Medulla oblongata (tissue), 1 donor: Measurements from ENCODE around the gene RNF144A.
"Not testable (repeated sequence)": the region's sequence is repeated elsewhere in the genome, so short reads cannot be mapped to it uniquely, and the experiment has no call there.

Source experiments
- DNase-seq: peaks from one replicate; pipeline ENCODE4 v3.0.0-alpha.2; 2015; ENCODE audit errors: extremely low spot score

The RNF144A gene, protein sequence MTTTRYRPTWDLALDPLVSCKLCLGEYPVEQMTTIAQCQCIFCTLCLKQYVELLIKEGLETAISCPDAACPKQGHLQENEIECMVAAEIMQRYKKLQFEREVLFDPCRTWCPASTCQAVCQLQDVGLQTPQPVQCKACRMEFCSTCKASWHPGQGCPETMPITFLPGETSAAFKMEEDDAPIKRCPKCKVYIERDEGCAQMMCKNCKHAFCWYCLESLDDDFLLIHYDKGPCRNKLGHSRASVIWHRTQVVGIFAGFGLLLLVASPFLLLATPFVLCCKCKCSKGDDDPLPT

DNA sequence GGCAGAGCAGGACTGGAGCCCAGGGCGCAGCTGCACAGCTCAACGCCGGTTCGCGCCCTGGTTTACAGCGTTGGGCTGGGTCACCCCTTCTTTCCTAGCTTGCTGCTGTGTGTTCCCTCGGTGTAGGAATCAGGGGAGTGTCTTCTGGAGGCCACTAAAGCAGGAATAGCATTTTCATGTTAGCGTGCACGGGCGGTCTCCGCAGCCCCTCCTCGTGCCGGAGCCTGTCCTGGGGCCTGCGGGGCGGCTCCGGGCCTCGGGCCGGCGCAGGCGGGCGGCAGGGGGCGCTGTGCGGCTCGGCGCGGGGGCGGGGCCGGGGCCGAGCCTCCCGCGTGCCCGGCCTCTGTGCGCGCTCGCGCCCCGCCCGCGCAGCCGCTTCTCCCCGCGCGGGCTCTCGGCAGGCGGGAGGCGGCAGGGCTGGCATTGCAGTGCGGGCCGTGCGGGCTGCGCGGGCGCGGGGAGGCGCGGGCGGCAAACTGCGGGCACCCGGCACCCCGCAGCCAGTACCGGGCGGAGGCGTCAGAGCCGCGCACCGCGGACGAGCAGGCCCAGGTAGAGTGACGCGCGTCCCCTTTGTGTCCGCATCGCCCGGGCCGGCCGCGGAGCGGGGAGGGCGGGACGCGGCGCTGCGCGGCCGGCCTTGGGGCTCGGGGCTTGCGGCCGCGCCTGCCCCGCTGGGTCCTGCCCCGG, at the start of gene RNF144A:
TSS of gene RNF144A (plus strand) at position 342 of the 690 bp plus-strand sequence. CDS start 79,515 bp downstream, outside the sequence.
- DNase-seq = peak; percentile 76

DNA sequence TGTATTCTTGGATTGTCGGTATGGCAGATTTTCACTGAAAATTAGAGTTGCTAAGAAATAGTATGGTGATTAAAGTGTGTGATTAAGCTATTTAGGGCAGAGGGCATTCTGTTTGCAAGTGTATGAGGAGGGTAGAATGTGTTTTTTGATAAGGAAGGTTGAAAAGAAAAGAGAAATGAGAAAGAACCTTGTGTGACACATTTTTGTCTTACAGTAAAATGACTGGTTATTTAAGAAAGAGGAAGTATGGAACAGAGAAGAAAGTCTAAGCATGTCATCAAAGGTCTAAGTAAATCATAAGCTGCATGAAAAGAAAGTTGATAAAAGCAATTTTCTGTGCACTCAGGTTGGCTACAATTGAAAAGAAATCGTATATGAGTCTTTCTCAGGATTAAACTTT, 44.8 kb upstream of the RNF144A start:
- no peak for DNase-seq

DNA sequence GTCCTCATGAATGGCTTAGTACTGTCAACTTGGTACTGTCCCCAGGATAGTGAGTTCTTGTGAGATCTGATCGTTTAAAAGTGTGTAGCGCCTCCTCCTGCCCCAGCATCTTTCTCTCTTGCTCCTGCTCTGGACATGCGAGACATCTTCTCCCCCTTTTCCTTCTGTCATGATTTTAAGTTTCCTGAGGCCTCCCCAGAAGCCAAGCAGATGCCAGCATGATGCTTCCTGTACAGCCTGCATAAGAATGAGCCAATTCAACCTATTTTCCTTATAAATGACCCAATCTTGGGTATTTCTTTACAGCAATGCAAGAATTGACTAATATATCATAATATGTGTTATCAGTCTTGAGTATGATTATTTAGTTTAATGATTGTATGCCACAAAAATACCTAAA, 43.2 kb upstream of the RNF144A start:
- DNase-seq = no peak

DNA sequence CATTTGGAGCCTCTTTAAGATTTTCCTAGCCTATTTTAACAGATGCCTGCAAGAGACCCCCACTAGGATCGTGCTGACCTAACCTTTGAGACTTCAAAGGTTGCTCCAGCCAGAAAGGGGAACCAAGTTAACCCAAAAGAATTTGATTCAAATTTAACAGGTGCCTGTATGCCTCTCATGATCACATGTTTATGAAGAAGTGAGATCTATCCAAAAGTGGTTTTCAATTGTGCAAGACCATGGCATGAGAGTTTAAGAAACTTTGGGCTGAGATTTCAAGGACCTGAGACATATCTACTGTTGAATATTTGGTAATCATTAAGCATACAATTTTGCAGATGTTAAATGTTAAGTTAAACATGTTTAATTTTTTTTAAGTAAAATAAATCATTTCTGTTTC, 40.9 kb upstream of the RNF144A start:
- DNase-seq = no peak

GRCh38 chr2:6877402-6878304, 39.6 kb upstream of the RNF144A start, which contains the start of gene RSAD2:
Gene RSAD2 (plus strand): TSS chr2:6877777. CDS start chr2:6877801, 24 bp downstream.
- peak; percentile 74 for DNase-seq

DNA sequence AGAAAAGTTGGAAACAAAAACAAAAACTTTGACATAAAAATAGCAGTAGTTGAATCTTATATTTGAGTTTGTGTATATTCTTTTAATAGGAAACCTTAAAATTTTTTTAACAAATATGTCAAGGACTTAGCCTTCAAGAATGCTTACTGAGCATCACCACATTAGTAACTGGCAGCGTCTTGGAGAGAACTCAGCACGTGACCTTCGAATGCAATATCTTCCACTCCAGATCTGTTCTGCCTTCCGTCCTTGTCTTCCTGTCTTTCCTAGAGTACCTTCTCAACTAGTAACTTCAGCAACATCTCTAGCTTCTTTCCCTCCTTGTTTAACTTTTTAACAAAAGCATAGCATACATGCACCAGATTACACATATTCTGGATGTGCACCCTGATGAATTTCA, 38.7 kb upstream of the RNF144A start:
- no peak for DNase-seq

DNA sequence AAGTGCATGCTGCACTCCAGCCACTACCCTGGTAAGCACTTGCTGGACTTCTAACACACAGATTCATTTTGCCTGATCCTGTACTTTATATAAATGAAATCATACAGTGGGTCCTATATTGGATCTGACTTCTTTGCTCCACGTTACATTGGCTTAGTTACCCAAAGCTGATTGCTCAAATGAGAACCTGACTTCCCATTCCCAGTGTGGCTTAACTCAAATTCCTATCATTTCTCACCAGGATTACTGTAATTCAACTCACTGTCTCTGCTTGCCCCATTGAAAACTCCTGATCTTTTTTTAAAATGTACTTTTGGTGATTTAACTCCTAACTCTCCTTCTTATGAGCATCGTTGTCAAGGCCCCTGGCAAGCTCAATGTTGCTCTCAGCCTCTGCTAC, 38.2 kb upstream of the RNF144A start:
- no peak for DNase-seq

DNA sequence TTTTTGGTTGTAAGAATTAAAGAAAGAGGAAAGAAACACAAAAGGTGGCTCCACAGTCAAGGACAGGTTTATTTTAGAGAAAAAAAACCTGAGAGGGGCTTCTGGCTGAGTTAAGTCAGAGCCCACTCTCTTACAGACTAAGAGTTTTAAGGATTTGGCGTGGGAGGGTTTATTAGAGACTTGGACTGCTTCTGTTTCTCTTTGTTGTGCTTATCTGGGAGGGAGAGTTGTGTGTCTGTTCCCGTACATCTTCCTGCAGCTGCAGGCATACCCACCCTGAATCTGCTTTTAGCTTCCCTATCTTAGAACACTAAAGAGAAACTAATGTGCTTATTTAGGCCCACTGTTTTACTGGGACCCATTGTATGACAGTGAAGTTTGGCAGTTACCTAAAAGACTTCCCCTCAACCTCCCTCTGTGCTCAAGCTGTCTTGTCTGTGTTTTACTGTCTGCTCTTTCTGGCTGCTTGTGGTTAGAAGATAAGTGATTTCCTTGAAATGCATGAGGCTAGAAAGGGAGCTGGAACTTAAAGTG, 36.9 kb upstream of the RNF144A start:
- DNase-seq = no peak

GRCh38 chr2:6881046-6881445, 36.2 kb upstream of the RNF144A start:
- DNase-seq = no peak

GRCh38 chr2:6881516-6881915, 35.7 kb upstream of the RNF144A start:
- DNase-seq = no peak

DNA sequence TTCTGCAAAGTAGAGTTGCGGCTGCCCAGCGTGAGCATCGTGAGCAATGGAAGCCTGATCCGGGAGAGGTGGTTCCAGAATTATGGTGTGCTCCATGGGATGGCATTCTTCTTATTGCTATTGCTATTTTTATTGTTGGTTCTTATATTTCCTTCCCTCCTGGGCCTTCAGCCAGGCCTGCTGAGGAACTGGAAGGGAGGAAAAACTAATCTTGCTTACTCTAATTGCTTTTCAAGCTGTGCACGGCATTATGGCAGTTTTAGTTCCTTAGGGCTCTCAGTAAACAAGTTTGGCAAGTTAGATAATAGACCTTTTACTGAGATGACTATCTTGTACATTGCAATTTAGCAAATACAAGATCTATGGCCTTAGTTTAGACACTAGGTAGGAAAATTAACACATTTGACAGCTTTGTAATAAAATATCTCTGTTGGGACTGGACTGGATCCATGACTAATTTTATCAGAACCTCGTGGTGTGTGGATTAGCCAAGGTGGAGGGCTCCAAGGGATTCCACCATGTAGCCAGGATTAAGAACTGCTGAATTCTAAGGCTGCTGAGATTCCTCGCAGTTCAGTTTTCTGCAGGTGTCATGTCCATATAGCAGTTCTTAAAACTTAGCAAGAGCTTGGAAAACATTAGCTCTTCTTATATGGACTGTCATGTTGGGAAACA, 33.6 kb upstream of the RNF144A start:
- DNase-seq = no peak

DNA sequence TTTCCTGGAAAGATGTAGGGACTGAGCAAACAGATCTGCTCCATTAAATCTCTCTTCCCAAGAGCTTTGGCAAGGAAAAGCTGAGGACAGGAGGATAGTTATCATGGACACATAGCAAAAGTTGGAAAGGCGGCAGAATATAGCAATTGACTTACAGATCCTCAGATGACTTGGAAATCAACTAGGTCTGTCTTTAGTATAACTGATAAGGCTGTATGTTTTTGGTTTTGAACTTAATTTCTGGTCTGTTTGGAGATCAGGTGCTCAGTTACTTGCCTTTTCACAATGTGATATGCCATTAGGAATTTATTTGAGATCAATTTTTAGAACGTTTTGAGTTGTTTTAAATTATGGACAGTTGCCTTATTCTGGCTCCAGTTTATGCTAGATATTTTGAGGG, 31.7 kb upstream of the RNF144A start:
- DNase-seq = no peak

DNA sequence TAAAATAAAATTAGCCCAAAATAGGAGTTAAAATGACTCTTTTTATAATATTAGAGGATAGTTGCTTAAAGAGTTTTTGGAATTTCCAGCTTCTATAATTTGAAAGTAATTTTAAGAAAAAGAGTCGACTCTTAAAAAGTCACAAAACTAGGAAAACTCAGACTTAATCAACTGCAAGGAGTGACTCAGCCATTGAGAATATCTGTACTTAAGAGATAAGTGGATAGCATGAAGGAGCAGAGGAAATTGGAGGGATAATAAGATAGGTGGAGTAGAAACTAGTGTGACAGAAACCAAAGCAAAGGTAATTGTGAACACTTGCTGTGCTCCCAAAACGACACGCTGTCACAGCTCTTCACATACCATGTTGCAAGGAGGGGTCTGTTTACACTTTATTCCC, 31.2 kb upstream of the RNF144A start:
- no peak for DNase-seq

DNA sequence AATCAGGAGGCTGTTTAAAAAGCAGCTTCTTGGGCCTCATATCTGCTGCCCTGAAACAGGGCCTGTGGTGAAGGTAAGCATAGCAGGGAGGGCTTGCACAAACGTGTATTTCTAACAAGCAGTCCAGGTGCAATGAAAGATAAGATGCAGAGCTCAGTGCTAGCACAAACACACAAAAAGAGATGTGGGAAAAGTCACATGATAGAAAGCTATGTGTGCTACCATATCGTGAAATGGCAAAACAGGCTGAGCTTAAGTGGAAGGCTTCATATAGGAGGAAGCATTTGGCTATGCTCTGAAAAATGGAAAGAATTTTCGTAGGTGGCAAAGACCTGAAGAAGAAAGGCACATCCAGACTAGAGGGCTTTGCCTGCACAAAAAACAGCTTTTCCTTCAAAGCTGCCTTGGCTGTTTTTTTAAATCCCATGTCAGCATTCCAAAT, 29.4 kb upstream of the RNF144A start:
- DNase-seq = no peak

DNA sequence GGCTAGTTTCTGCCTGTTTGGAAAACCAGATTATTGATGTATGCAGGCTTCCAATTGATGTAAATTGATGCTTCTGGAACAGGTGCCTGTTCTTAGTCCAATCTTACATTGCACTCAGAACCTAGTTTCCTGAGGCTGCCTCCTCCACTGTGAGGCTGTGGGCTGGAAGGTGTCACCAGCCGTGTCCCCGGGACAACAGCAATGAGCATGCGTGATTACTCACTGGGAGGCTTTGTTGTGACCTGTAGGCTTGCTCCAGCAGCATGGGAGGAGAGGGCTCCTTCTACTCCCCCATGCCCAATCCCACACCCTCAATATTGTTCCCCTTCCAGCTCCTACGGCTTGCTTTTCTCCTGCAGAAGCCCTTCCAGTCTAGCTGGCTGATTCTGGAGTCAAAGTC, 28.5 kb upstream of the RNF144A start:
- DNase-seq = no peak

DNA sequence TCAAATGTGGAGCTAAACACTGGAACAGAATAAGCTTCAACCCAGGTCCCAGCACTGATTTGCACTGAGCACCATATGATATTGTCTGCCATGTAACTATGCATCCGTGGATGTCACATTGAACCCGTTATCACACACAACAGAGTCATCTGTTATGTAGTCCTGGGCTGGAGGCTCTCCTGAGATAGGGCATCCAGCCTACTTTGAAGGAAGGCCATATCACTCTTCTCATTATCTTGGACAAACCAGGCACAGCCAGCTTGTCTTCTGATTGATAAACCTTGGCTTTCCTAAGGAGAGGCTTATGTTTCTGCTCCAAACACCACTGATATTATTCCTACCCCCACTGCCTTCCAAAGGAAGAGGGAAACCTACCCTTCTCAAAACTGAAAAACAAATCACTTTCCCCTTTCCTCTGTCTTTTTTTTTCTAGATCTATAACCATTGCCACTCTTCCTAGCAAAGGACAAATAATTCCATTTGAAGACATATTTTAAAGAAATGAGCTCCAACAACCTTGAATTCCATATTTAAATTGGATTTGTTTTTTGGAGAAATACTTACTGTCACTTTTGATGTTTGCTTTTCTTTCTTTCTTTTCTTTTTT, 23.2 kb upstream of the RNF144A start:
- DNase-seq = no peak

- DNase-seq = peak; percentile 82
These were observed 20.1 kb upstream of the RNF144A start for GRCh38 chr2:6896930-6897759.

DNA sequence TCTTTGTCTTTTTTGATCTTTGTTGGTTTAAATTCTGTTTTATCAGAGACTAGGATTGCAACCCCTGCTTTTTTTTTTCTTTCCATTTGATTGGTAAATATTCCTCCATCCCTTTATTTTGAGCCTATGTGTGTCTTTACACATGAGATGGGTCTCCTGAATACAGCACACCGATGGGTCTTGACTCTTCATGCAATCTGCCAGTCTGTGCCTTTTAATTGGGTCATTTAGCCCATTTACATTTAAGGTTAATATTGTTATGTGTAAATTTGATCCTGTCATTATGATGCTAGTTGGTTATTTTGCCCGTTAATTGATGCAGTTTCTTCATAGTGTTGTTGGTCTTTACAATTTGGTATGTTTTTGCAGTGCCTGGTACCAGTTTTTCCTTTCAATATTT, 14.6 kb upstream of the RNF144A start:
- DNase-seq = not testable (repeated sequence)

- DNase-seq = no peak
These were observed 11.5 kb upstream of the RNF144A start for GRCh38 chr2:6905668-6906067.

- no peak for DNase-seq
These were observed 11.0 kb upstream of the RNF144A start for GRCh38 chr2:6906165-6906741.
